HG03460 (cell line): ENCODE results near the gene HEMK1.

Experiments used
- ATAC-seq: cut with Tn5 transposase; IDR thresholded peaks from one replicate; pipeline ENCODE4 v1.9.1; 2021; ENCODE audit not compliant: unreplicated experiment

Gene HEMK1

DNA sequence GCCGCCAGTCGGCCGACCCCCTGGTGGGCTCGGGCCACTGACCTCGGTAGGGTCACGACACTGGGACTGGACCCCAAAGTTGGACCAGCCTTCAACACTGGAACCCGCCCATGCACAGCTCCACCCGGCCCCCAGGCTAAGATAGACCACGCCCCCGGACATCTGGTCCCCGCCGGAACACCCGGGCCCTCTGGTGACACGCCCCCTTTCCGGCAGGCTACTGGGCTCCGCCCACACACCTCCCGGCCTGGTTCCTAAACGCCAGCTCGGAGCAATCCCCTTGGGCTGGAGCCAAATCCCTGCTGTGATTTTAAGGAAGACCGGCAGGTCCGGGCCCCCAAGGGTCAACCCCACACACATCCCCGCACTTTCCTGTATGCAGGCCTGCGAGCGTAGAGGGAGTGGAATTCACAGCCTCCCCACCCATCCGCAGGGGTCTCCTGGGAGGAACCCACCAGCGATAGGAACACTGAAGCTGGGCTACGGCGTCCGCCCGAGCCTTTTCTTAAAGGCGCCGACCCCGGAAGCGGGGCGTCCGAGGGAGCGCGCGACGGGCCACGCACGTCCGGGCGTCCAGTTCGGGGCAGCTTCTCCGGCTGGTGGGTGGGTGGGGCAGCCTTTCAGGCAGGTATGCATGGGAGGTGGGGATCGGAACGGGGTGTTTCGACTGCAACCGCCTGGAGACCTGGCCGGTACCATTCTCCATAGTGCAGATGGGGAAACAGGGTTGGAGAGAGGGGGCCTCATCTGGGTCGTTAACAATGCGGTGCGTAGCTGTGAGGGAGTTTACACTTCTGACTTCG, at the start of gene HEMK1:
HEMK1 (plus strand) TSS at position 576 of the 803 bp plus-strand sequence. CDS start 1,583 bp downstream, outside the sequence.
- ATAC-seq: peak; percentile 67

DNA sequence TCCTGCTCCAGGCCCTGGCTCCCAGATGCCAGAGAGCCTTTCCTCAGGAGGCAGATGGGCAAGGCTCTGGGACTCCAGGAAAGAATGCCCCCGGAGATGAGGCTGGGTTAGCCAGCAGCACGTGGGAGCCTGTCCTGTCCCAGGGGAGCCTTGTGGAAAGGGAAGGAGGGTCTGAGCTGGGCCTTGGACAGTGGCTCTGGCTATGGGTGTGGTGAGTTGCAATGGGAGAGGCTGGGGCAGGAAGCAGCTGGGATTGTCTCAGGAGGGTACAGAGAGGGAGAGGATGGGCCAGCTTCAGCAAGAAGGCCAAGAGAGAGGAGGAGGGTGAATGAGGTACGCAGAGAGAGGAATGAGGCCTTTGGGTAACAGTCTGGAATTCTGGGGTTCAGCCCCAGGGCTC, 48.5 kb upstream of the HEMK1 start:
- ATAC-seq: no peak

DNA sequence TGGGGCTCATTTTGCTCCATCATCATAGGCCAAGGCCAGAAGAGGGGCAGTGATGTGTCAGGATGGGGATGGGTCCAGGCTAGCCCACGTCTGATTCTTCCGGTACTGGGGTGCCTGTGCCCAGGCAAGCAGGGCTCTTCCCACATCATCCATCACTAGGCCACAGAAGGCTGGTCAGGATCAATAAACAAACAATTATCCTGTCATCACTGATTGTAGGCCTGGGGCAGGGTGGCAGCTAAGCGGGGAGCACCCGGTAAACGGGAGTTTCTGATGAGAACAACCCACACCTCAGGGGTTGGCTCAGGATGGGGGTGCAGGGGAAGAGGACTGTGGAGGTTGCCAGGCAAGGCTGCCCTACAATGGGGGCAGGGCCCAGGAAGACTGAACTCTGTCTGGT, 47.8 kb upstream of the HEMK1 start:
- no peak for ATAC-seq

DNA sequence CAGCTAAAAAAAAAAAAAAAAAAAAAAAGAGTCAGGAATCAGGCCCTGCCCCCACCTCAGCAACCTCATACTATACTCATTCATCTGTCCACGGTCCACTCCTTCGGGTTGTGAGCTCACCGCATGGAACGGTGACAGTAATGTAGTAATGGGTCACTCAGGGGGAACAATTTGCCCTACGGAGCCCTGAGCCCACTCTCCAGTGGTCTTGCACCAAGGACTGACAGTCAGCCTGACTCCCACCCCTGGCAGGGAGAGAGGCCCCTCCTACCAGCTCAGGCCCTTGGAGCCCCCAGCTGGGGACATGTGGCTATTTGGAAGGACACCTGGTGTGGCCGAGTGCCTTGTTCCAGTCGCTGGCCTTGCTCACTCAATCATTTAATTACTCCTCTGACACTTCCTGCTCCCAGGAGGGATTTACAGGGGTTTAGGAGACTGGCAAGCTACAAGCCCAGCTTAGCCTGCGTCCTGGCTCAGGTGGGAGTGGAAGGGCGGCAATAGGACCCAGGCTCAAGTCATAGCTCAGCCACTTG, 46.0 kb upstream of the HEMK1 start:
- ATAC-seq: no peak

- no peak for ATAC-seq
Measured at GRCh38 chr3:50524746-50525145, 44.6 kb upstream of the HEMK1 start.

GRCh38 chr3:50525191-50525910, 44.0 kb upstream of the HEMK1 start:
- ATAC-seq: no peak

GRCh38 chr3:50525987-50526386, 43.3 kb upstream of the HEMK1 start:
- ATAC-seq: no peak

GRCh38 chr3:50530001-50530970, 39.0 kb upstream of the HEMK1 start:
- no peak for ATAC-seq

- no peak for ATAC-seq
Measured at GRCh38 chr3:50531201-50531600, 38.1 kb upstream of the HEMK1 start.

- ATAC-seq: no peak
Measured at GRCh38 chr3:50532062-50532705, 37.1 kb upstream of the HEMK1 start.

GRCh38 chr3:50533316-50533715, 36.0 kb upstream of the HEMK1 start:
- no peak for ATAC-seq

- no peak for ATAC-seq
Measured at GRCh38 chr3:50533807-50534461, 35.4 kb upstream of the HEMK1 start.

DNA sequence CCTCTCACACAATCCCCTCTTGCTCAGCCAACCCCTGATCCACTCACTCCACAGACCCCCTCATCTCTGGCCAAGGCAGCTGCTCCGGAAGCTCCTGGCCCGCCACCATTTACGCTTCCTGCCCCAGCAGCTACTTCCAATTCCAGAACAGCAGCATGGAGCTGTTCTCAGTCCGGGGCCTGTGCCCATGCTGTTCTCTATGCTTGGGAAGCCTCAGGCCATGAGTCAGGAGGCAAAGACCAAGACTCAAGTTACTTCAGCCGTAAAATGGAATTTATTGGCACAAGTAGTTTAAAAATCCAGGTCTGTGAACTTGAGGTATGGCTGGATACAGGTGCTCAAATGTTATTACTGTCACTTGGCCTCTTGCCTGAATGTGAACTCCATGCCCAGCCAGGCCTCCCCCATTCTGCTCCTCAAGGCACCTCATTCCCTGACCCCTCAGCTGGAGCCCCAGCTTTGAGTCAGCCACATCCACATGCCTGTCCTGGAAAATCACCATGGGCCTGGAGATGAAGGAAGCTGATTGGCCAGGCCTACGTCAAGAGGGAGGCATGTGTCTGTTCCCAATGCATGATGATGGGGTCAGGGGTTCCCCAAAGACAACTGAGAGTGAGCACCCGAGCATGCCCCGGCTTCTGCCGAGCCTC, 34.5 kb upstream of the HEMK1 start:
- ATAC-seq: no peak

- no peak for ATAC-seq
Measured at GRCh38 chr3:50536471-50537180, 32.7 kb upstream of the HEMK1 start.

- ATAC-seq: no peak
Measured at GRCh38 chr3:50537421-50538129, 31.7 kb upstream of the HEMK1 start.

- ATAC-seq: no peak
Measured at GRCh38 chr3:50539356-50540286, 29.7 kb upstream of the HEMK1 start.
